Peyer's patch (tissue), 4 donors: ENCODE results near the gene WNT9B.

Experiments
- POLR2A ChIP-seq, 2 donors: fragments of 450-650 bp; IDR thresholded peaks; one replicate each; pipeline ENCODE4 v1.5.1; 2017; ENCODE audit warnings: antibody characterized with exemption in 2 of 2, mild to moderate bottlenecking in 2 of 2, moderate library complexity in 2 of 2
- TF ChIP-seq, protein P1 (sequence below), 6 experiments: fragments of 450-650 bp in 4 of 6; fragments of 200-600 bp in 2 of 6; sonication (generic) in 1 of 6; IDR thresholded peaks; one replicate each; pipeline ENCODE4 v1.5.1; 2017 to 2019; ENCODE audit warnings: antibody characterized with exemption in 6 of 6, mild to moderate bottlenecking in 3 of 6, moderate library complexity in 1 of 6

DNA sequence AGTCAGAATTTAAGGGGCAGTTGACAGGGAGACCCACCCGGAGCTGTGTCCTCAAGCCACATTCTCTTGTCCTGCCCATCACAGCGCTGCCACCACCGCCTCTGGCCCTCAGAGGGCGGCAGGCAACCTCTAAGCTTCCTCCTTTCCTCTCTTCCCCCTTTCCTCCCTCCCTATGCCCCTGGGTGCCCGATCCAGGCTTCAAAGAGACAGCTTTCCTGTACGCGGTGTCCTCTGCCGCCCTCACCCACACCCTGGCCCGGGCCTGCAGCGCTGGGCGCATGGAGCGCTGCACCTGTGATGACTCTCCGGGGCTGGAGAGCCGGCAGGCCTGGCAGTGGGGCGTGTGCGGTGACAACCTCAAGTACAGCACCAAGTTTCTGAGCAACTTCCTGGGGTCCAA, 23.5 kb downstream of the WNT9B start:
- TF ChIP-seq POLR2A (IDR thresholded peaks at IDR 0.05): no peak
- TF ChIP-seq, protein P1, sequence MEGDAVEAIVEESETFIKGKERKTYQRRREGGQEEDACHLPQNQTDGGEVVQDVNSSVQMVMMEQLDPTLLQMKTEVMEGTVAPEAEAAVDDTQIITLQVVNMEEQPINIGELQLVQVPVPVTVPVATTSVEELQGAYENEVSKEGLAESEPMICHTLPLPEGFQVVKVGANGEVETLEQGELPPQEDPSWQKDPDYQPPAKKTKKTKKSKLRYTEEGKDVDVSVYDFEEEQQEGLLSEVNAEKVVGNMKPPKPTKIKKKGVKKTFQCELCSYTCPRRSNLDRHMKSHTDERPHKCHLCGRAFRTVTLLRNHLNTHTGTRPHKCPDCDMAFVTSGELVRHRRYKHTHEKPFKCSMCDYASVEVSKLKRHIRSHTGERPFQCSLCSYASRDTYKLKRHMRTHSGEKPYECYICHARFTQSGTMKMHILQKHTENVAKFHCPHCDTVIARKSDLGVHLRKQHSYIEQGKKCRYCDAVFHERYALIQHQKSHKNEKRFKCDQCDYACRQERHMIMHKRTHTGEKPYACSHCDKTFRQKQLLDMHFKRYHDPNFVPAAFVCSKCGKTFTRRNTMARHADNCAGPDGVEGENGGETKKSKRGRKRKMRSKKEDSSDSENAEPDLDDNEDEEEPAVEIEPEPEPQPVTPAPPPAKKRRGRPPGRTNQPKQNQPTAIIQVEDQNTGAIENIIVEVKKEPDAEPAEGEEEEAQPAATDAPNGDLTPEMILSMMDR (IDR thresholded peaks at IDR 0.05): no peak
